Right atrium auricular region (tissue), 2 donors: ENCODE data around the gene SPAG8. TPM values are rescaled to one million over a fixed set of nuclear protein-coding genes. Genes with fewer than 3 reads are reported as not detected.

ENCODE experiments used
- DNase-seq: peaks from one replicate; pipeline ENCODE4 v3.0.0-alpha.2; 2019; ENCODE audit warnings: low spot score
- H3K27ac ChIP-seq, 2 donors: fragments of 200-600 bp; sonication (generic); 1 replicate in 1 of 2; 2 replicates in 1 of 2; pipeline ENCODE4 v1.5.1; 2016 to 2019
- H3K27me3 ChIP-seq, 2 donors: fragments of 200-600 bp; sonication (generic); one replicate each; pipeline versions ENCODE4 v1.5.1 to v1.6.0; 2017 to 2019
- H3K36me3 ChIP-seq: fragments of 200-600 bp; sonication (generic); one replicate; pipeline ENCODE4 v1.5.1; 2016
- H3K4me1 ChIP-seq, 2 donors: fragments of 200-600 bp; sonication (generic); one replicate each; pipeline versions ENCODE4 v1.5.1 to v1.6.0; 2017 to 2019
- H3K4me3 ChIP-seq, 2 donors: fragments of 200-600 bp; sonication (generic); 1 replicate in 1 of 2; 2 replicates in 1 of 2; pipeline ENCODE4 v1.5.1; 2017 to 2019; ENCODE audit warnings: mild to moderate bottlenecking in 1 of 2, moderate library complexity in 1 of 2
- H3K9me3 ChIP-seq, 2 donors: fragments of 200-600 bp; sonication (generic); one replicate each; pipeline ENCODE4 v1.5.1; 2019
- CTCF ChIP-seq, 2 donors: fragments of 200-600 bp; sonication (generic); IDR thresholded peaks; one replicate each; pipeline ENCODE4 v1.5.1; 2019; ENCODE audit warnings: antibody characterized with exemption in 2 of 2
- total RNA-seq, 2 donors: library from RNA; depleted of rRNA; stranded (reverse); fragments of >200 nt; gene quantifications; one replicate each; pipeline ENCODE4 v1.1.0, GENCODE V29; 2016

SPAG8 gene
- total RNA-seq, 2 donors from 2014 or later = 1.6 to 4.1 TPM

GRCh38 chr9:35828716-35829083, 16.6 kb upstream of the SPAG8 start, which contains the start of gene FAM221B:
Gene FAM221B (minus strand): TSS chr9:35828732. CDS start chr9:35826161, 2,571 bp downstream.
- peaks cover 0 to 44% of the 10 kb centered on the region in 2 donors for H3K4me1 ChIP-seq
- H3K36me3 ChIP-seq = no peaks in the 10 kb centered on the region
- peak within 1 kb of the TSS; percentile 51 to 72 for H3K4me3 ChIP-seq
- H3K9me3 ChIP-seq = no peaks in the 10 kb centered on the region
- no peaks in the 10 kb centered on the region for H3K27me3 ChIP-seq
- H3K27ac ChIP-seq = peak within 1 kb of the TSS; percentile 89 to 95
- DNase-seq = no peak
- TF ChIP-seq CTCF (IDR thresholded peaks at IDR 0.05) = no peak

DNA sequence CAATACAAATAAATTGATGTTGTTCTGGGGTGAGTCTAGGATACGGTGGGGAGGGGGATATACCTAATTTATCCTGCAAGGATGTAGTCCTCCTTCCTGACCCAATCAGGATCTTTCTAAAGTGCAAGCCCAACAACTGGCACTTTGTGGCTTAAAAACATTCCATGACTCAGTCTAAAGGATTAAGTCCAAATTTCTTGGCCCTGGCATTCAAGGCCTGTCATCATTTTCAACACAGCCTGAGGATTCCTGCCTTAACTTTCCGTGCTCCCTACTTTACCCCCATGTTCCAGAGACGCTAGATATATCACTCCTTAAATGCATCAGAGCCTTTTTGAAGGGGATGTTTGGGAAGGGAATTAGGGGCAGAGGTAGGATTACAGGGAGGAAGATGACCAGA, 15.4 kb upstream of the SPAG8 start:
- no peak overlapping the region for H3K27ac ChIP-seq
- peaks cover 0 to 32% of the 10 kb centered on the region in 2 donors for H3K4me1 ChIP-seq
- no peaks in the 10 kb centered on the region for H3K27me3 ChIP-seq
- no peak overlapping the region for H3K4me3 ChIP-seq
- DNase-seq = no peak
- no peak for TF ChIP-seq CTCF (IDR thresholded peaks at IDR 0.05)
- H3K9me3 ChIP-seq = no peaks in the 10 kb centered on the region
- no peaks in the 10 kb centered on the region for H3K36me3 ChIP-seq

DNA sequence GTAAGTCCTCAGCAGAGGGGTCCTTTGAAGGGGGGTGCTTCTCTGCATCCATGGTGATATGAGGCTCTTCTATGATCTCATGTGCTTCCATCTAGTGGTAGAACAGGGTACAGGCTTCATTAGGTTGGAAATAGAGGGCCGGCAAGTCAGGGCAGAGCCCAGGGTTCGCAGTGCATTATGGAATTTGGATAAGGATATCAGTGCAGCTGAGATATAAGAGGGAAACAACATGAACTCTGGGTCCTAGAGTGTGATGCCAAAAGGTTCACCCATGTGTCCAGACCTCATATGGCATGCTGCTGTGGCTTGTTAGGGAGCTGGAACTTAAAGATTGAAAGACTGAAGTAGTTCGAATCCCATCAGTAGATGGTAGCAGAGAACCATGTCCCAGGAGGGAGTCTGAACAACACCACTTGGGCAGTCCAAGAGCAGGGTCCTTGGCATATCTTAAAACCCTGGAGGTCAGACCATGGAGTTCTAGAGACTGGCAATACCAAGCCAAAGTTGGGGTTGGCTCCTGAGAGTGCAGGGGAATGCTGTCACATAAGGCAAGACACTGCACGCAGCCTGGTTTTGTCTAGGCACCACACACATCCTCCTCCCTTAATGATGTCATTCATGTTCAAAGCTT, 14.1 kb upstream of the SPAG8 start:
- Histone ChIP-seq H3K9me3 (no peaks in the 10 kb centered on the region), H3K36me3 (no peaks in the 10 kb centered on the region), H3K27me3 (no peaks in the 10 kb centered on the region), H3K4me3 (no peak overlapping the region), H3K4me1 (peaks cover 0 to 22% of the 10 kb centered on the region in 2 donors), H3K27ac (no peak overlapping the region)
- peak; percentile 54 to 83 for TF ChIP-seq CTCF (IDR thresholded peaks at IDR 0.05)
- DNase-seq = no peak

DNA sequence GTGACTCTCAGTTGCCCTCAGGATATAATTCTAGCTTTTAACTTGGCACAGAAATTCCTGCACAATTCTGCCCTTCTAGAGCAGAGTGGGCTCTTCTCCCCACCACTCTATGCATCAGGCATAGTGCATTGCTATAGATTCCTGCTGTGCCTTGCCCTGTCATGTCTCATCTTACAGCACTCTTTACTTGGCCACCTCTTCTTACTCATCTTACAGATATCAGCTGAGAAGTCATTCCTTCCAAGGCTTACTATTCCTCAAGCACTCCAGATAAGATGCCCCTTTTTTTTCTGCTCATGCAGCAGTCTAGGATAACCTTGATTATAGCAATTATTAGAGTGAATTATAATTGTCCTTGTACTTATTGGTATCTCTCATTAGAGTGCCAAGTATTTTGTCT, 10.9 kb upstream of the SPAG8 start:
- no peaks in the 10 kb centered on the region for H3K36me3 ChIP-seq
- H3K4me3 ChIP-seq = no peak overlapping the region
- H3K27me3 ChIP-seq = no peaks in the 10 kb centered on the region
- H3K9me3 ChIP-seq = no peaks in the 10 kb centered on the region
- DNase-seq = no peak
- no peaks in the 10 kb centered on the region for H3K4me1 ChIP-seq
- H3K27ac ChIP-seq = no peak overlapping the region
- TF ChIP-seq CTCF (IDR thresholded peaks at IDR 0.05) = no peak

DNA sequence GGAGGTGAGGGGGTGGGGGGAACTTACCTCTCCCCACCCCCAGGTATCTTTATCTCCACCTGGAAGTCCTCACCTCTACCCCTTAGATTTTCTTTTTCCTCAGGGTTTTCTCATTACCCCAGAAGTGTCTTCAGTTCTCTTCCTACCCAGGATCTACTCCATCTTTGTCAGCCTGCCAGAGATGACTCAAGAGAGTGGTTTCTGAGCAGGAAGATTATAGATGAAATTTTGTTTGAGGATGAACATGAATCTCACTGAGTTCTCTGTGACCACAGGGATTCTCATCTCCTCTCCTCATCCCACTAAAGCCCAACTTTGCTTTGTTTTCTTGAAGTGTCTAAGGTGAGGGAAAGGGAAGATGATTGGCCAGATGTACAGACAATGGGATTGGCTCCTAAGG, 8.0 kb upstream of the SPAG8 start:
- Histone ChIP-seq H3K4me3 (no peak overlapping the region), H3K36me3 (no peaks in the 10 kb centered on the region), H3K27me3 (no peaks in the 10 kb centered on the region), H3K9me3 (no peaks in the 10 kb centered on the region), H3K27ac (no peak overlapping the region), H3K4me1 (no peaks in the 10 kb centered on the region)
- no peak for TF ChIP-seq CTCF (IDR thresholded peaks at IDR 0.05)
- no peak for DNase-seq

- Histone ChIP-seq H3K36me3 (no peaks in the 10 kb centered on the region), H3K4me3 (no peak overlapping the region), H3K27ac (no peak overlapping the region), H3K9me3 (no peaks in the 10 kb centered on the region), H3K4me1 (peaks cover 0 to 10% of the 10 kb centered on the region in 2 donors), H3K27me3 (no peaks in the 10 kb centered on the region)
- DNase-seq = no peak
- TF ChIP-seq CTCF (IDR thresholded peaks at IDR 0.05) = no peak
Observed at GRCh38 chr9:35818341-35818740, 6.3 kb upstream of the SPAG8 start.
